Activated CD8-positive, alpha-beta memory T cell treated with anti-CD3 and anti-CD28 coated beads, Interleukin-2, amount 50 U/mL, for 4 hours (primary cell): ENCODE data around the gene SSUH2.
"Not testable (repeated sequence)": the region's sequence is repeated elsewhere in the genome, so short reads cannot be mapped to it uniquely, and the experiment has no call there.

Experiments used
- DNase-seq: peaks from one replicate; pipeline ENCODE4 v3.0.0-alpha.2; 2020

SSUH2 gene

GRCh38 chr3:8644748-8645390 lies at the start of gene SSUH2:
SSUH2 (minus strand) TSS chr3:8644798; CDS start chr3:8644758, 40 bp downstream.
- no peak for DNase-seq

GRCh38 chr3:8691295-8691694 lies 46.7 kb upstream of the SSUH2 start:
- not testable (repeated sequence) for DNase-seq

GRCh38 chr3:8684992-8685391 lies 40.4 kb upstream of the SSUH2 start:
- DNase-seq, result not testable (repeated sequence)

- DNase-seq, result not testable (repeated sequence)
These were observed 38.4 kb upstream of the SSUH2 start for GRCh38 chr3:8682850-8683574.

GRCh38 chr3:8681881-8682538 lies 37.4 kb upstream of the SSUH2 start:
- DNase-seq, result not testable (repeated sequence)

- no peak for DNase-seq
These were observed 36.8 kb upstream of the SSUH2 start for GRCh38 chr3:8681349-8681748.

GRCh38 chr3:8679817-8680553 lies 35.4 kb upstream of the SSUH2 start:
- not testable (repeated sequence) for DNase-seq

GRCh38 chr3:8678751-8679150 lies 34.2 kb upstream of the SSUH2 start:
- no peak for DNase-seq

GRCh38 chr3:8677258-8677657 lies 32.7 kb upstream of the SSUH2 start:
- not testable (repeated sequence) for DNase-seq

- DNase-seq, result not testable (repeated sequence)
These were observed 31.0 kb upstream of the SSUH2 start for GRCh38 chr3:8675591-8675990.

GRCh38 chr3:8673083-8673737 lies 28.6 kb upstream of the SSUH2 start:
- no peak for DNase-seq

GRCh38 chr3:8669019-8669418 lies 24.4 kb upstream of the SSUH2 start:
- no peak for DNase-seq

- DNase-seq, result no peak
These were observed 23.6 kb upstream of the SSUH2 start for GRCh38 chr3:8668216-8668615.

GRCh38 chr3:8667463-8668091 lies 23.0 kb upstream of the SSUH2 start:
- DNase-seq, result no peak

- no peak for DNase-seq
These were observed 20.9 kb upstream of the SSUH2 start for GRCh38 chr3:8665407-8665896.

- no peak for DNase-seq
These were observed 18.8 kb upstream of the SSUH2 start for GRCh38 chr3:8663177-8664061.

- DNase-seq, result no peak
These were observed 18.0 kb upstream of the SSUH2 start for GRCh38 chr3:8662594-8662993.

- no peak for DNase-seq
These were observed 15.8 kb upstream of the SSUH2 start for GRCh38 chr3:8660175-8661118.

GRCh38 chr3:8659242-8659641 lies 14.6 kb upstream of the SSUH2 start:
- no peak for DNase-seq
